Thyroid gland (tissue), 4 donors: ENCODE results near the gene EYA3.

Experiments used
- CTCF ChIP-seq, 6 experiments: fragments of 200-600 bp in 3 of 6; fragments of 450-650 bp in 3 of 6; sonication (generic) in 3 of 6; IDR thresholded peaks; one replicate each; pipeline ENCODE4 v1.5.1; 2016 to 2019; ENCODE audit warnings: antibody characterized with exemption in 6 of 6, mild to moderate bottlenecking in 2 of 6, inconsistent platforms in 1 of 6, moderate library complexity in 1 of 6
- POLR2A ChIP-seq, 2 donors: fragments of 450-650 bp; IDR thresholded peaks; one replicate each; pipeline ENCODE4 v1.6.1; 2017; ENCODE audit warnings: antibody characterized with exemption in 2 of 2, mild to moderate bottlenecking in 2 of 2, moderate library complexity in 1 of 2

GRCh38 chr1:28119556-28119955 is 31.1 kb upstream of the EYA3 start:
- TF ChIP-seq POLR2A (IDR thresholded peaks at IDR 0.05) (no peak), CTCF (IDR thresholded peaks at IDR 0.05) (no peak)
